Epithelial cell of esophagus (primary cell): Measurements from ENCODE around the gene GPC5.

ENCODE experiments used
- DNase-seq: peaks from one replicate; pipeline ENCODE4 v3.0.0; 2010; ENCODE audit warnings: low read depth
- H3K4me3 ChIP-seq: 2 replicates; pipeline ENCODE4 v1.5.1; 2011; ENCODE audit warnings: mild to moderate bottlenecking, low read length, control low read depth
- CTCF ChIP-seq: IDR thresholded peaks from 2 replicates; pipeline ENCODE4 v1.5.1; 2011; ENCODE audit warnings: low read depth, mild to moderate bottlenecking, low read length, control low read depth, inconsistent platforms; ENCODE audit not compliant: insufficient read depth; ENCODE audit errors: missing control alignments

GPC5 gene

GRCh38 chr13:91553584-91553983 lies 155.2 kb downstream of the GPC5 start:
- H3K4me3 ChIP-seq, result no peak overlapping the region
- TF ChIP-seq CTCF, result no peak
- DNase-seq, result no peak

GRCh38 chr13:91554101-91554500 lies 155.7 kb downstream of the GPC5 start:
- no peak overlapping the region for H3K4me3 ChIP-seq
- TF ChIP-seq CTCF, result no peak
- DNase-seq, result no peak

GRCh38 chr13:91557328-91558090 lies 159.1 kb downstream of the GPC5 start:
- TF ChIP-seq CTCF, result no peak
- H3K4me3 ChIP-seq, result no peak overlapping the region
- DNase-seq, result no peak

GRCh38 chr13:91563799-91564198 lies 165.4 kb downstream of the GPC5 start:
- no peak for DNase-seq
- no peak for TF ChIP-seq CTCF
- no peak overlapping the region for H3K4me3 ChIP-seq

GRCh38 chr13:91564396-91564795 lies 166.0 kb downstream of the GPC5 start:
- TF ChIP-seq CTCF, result no peak

GRCh38 chr13:91565296-91565695 lies 166.9 kb downstream of the GPC5 start:
- H3K4me3 ChIP-seq, result no peak overlapping the region
- DNase-seq, result no peak
- no peak for TF ChIP-seq CTCF

More at GRCh38 chr13:91564396-91564795, 166.0 kb downstream of the GPC5 start:
- H3K4me3 ChIP-seq, result no peak overlapping the region
- no peak for DNase-seq
